ENCODE measurements around the gene NAPSA.
"Not testable (repeated sequence)": the region's sequence is repeated elsewhere in the genome, so short reads cannot be mapped to it uniquely, and the experiment has no call there.

Gene NAPSA

DNA sequence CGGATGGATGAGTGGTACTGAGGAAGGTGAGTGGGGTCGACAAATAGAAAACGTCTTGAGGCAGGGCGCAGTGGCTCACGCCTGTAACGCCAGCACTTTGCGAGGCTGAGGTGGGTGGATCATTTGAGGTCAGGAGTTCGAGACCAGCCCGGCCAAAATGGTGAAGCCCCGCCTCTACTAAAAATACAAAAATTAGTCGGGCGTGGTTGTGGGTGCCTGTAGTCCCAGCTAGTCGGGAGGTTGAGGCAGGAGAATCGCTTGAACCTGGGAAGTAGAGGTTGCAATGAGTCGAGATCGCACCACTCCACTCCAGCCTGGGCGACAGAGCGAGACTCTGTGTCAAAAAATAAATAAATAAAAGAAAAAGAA is 35.5 kb downstream of the NAPSA start:
- DNase-seq: not testable (repeated sequence)

DNA sequence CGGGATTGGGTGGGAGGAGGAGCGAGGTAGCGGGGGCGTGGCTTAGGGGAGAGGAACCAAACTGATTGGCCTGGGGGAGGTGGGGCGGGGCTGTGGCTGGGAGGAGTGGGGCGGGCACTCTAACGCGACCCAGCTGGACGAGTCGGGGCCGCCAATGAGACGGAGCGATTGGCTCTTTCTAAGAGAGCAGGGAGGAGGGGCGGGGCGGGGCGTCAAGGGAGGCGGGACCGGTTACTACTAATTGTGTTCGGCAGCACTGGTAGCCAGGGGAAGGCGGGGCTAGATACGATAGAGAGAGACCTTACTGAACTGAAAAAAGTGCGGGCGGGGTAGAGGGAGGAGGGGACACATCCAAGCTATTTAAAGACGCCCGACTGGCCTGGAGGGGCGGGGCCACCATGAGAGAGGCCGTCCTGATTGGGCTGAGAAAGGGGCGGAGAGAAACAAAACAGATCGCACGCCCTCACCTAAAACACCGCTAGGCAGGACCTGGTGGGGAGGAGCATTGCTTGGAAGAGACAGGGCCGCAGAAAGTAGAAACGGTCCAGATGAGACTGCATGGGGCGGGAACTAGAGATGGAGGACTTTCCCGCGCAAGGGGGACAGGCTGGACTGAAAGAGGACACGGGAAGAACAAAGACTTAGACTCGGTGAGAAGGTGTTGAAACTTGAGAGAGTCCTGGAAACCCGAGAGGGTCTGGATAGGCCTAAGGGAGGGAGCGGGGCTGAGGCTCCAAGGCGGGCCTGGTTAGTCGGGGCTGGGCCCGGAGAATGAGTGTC is 36.1 kb downstream of the NAPSA start, which contains the start of gene KCNC3:
Gene KCNC3, minus strand, starts transcription at position 232 of the 780 bp plus-strand sequence. CDS start 295 bp downstream, outside the sequence.
- DNase-seq: peak; percentile 100

DNA sequence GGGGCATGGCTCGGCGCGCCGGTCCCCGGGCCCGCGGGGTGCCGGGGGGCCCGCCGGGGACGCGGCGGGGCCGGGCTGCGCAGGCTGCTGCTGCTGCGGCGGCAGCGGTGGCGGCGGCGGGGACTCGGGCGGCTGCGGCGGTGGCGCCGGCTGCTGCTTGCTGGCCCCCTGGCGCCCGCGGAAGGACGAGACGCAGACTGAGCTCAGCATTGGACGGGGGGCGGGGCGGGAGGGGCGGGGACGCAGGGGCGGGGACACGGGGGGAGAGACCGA is 36.6 kb downstream of the NAPSA start:
- DNase-seq: no peak

DNA sequence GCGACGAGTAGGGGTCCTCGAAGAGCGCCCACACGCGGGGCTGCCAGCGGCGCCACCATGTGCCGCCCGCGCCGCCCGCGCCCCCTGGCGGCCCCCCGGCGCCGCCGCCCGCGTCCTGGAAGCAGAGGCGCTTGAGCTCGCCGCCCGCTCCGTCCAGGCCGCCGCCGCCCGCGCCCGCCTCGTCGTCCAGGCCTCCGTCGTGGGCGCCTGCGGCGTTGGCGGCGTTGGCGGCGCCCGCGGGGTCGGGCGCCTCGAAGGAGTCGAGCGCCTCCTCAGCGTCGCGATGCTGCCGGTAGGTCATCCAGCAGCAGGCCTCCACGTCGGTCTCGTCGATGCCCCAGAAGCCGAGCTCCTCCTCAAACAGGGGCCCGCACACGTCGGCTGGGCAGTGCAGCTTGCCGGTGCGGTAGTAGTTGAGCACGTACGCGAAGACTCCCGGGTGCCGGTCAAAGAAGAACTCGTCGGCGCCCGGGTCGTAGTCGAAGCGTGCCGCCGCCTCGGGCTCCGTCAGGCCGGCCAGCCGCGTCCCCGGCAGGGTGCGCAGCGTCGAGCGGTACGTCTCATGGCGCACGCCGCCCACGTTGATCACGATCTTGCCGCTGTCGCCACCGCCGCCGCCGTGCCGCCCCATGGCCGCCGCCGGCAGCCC is 37.1 kb downstream of the NAPSA start:
- DNase-seq: peak; percentile 42

DNA sequence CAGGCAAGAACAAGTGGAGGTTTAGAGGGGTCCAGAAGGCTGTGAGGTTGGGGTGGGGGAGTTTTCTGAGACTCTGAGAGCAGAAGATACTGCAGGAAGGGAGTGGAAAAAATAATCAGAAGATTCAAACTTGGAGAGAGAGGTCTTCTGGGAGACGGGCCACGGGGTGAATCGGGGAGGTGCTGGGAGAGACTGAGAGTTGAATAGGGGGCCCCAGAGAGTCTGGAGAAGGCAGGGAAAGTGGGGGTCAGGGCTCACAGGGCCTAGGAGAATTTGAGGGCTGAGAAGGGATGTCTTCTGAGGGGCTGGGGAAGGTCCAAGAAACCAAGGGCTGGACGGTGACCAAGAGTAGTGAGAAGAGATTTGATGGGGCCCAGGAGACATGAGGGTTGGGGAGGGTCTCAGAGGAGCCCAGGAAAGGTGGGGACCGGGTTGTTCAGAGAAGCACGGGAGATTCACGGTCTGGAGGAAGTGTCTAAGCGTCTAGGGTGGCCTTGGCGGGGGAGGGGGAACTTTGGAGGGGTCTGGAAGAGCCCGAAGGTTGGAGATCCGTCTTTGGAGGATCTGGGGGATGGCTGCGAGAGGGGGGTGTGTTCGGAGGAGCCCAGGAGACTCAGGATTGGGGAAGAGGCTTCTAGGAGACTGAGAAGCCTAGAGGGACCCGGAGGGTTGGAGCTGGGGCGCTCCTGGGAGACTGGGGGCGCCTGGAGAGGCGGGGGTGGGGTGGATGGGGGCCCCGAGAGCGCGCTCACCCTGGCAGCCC is 37.8 kb downstream of the NAPSA start:
- no peak for DNase-seq

DNA sequence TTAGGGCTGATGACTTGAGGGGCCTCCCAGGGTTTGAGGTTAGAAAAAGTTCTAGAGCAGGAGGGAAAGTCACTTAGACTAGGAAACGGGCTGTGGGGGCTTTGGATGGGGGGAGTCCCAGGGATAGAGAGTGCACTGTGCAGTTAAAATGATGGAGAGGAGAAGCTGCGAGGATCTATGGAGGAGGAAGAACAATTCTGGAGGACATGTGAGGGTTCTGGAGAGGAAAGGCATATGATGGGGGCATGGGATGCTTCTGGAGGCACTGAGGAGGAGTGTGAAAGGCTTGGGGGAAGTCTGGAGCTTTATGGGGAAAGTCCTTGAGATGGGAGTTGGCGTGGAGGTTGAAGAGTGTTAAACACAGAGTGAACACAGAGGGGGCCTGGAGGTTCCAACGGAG is 38.4 kb downstream of the NAPSA start:
- DNase-seq: no peak

DNA sequence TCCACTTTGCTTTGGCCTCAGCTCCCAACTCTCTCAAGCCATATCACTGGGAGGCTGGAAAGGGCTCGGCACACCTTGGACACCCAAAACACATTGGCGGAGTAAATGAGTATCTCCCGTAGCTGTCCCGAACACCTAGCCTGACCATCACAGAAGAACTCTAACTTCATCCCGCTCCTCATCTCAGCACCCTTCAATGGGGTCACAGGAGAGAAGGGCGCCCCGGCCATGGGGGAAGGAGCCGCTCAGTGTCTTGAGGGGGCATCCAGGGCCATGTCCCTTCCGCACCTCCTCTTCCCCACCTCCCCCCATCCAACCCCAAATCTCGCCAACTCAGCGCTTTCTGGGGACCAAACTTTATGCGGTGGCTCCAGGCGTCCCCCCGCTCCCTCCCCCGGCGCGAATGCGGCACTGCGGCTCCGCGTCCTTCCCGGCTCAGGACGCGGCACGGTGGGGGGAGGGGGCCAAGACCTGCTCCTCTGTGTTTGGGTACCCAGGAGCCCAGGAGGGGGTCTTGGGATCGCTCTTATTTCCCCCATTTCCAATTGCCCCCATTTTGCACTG is 39.3 kb downstream of the NAPSA start:
- no peak for DNase-seq

DNA sequence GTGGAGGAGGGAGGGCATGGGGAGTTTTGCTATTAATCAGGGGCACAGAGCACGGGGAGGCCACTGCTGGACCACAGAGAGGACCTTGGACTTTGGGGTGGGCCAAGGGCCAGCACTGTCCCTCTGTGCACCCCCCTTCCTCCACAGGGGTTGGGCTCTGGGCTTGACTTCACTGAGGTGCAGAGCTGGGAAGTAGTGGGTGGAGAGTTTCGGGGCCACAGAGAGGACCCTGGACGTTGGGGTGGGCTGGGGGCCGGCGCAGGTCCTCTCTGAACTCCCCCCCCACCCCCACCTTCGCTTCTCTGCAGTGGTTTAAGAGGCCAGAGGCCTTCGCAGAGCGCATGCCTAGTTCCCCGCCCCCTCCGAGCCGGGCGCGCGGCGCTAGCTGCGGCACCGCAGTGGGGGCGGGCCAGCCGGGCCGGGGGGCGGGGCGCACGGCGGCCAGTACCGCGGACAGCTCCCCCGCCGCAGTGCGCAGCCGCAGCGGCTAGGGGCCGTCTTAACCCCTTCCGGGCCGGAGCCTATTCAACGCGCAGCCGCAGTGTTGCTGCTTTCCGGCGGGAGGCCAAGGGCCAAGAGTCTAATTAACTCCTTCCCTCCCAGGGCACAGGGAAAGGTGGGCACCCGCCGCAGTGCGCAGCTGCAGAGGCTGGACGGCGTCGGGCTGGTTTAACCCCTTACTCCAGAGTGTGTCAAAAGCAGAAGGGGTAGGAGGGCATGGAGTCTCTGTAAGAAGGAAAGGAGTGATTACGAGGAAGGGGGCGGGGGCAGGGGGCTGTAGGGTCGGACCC is 39.9 kb downstream of the NAPSA start:
- peak; percentile 89 for DNase-seq

DNA sequence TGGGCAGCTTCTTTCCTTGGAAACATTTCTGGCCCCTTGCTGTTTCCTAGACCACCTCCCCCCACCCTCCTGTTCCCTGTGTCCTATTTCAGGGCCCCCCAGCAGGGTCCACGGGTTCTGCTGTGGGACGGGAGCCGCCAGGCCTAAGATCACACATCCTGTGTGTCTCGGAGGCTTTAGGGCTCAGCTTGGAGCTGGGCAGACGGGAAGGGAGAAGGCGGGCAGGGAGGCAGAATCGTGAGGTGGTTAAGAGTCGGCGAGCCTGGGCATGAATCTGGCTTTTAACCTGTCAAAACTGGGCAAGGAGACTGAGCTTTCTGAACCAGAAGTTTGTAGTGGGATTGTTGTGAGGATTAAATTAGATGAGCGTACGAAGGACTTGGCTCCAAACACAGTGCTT is 41.1 kb downstream of the NAPSA start:
- no peak for DNase-seq

DNA sequence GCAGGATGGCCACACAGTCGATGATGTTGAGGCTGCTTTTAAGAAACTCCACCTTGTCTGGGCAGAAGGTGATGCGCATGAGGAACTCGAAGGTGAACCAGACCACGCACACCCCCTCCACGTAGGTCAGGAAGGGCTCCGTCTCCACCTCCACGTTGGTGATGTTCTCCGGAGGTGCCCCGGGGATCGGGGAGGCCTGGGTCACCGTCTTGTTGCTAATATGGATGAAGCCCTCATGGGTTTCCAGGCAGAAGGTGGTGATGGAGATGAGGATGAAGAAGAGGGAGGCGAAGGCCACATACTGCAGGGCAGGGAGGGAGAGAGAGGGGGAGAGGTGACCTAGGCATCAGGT is 41.7 kb downstream of the NAPSA start:
- no peak for DNase-seq

DNA sequence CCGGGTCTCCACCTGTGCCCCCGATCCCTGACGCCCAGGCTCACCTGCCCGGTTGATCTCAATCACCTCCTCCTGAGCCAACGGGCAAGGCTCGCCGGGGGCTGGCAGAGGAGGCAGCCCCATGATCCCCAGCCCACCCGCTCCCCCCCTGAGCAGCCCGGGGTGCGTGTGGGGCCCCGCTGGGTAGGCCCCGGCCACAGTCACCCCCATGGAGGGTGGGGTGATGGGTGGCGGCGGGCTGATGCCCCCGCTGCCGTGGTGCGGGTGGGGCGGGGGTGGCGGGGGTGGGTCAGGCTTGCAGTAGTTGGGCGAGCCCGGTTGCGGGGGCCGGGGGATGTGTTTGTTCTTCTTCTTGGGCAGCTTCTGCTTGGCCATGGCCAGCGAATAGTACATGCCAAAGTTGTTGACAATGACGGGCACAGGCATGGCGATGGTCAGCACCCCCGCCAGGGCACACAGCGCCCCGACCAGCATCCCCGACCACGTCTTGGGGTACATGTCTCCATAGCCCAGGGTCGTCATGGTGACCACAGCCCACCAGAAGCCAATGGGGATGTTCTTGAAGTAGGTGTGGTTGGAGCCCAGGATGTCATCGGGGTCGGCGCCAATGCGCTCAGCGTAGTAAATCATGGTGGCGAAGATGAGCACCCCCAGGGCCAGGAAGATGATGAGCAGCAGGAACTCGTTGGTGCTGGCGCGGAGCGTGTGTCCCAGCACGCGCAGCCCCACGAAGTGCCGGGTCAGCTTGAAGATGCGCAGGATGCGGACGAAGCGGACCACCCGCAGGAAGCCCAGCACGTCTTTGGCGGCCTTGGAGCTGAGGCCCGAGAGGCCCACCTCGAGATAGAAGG is 42.3 kb downstream of the NAPSA start:
- DNase-seq: no peak

DNA sequence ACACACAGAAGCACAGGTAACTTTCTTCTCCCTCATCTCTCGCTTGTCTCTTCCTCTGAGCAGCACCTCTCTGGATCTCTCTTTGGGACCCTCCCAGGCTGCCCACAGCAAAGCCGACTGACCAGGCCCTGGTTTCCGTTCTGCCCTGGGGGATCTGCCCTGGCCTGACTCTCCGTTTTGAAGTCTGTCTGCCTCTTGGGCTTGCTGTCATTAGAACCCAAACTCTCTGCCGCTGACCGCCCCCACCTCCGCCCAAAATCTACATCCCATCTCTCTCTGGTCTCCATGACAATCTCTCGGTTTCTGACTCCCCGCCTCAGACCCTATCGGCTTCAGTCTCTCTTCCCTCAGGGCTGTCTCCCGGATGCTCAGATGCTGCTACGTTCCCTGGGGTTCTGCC is 43.2 kb downstream of the NAPSA start:
- DNase-seq: no peak

DNA sequence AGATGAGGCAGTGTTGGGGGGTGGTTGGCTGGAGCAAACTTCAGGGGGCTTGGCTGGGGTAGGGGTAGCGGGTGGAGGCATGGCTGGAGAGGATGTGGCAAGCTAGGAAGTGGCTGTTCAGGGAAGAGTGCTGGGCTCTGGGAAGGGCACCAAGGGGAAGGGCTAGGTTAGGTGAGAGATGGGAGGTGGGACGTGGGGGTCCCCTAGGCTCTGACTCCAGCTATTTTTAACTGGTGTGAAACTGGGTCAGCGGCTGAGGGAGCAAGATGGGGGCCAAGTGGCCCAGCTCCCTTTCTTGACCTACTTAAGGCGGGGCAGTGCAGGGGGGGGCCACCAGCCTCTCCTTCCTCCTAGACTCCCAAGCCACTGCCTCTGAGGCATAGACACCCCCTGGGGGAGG is 43.6 kb downstream of the NAPSA start:
- DNase-seq: no peak

DNA sequence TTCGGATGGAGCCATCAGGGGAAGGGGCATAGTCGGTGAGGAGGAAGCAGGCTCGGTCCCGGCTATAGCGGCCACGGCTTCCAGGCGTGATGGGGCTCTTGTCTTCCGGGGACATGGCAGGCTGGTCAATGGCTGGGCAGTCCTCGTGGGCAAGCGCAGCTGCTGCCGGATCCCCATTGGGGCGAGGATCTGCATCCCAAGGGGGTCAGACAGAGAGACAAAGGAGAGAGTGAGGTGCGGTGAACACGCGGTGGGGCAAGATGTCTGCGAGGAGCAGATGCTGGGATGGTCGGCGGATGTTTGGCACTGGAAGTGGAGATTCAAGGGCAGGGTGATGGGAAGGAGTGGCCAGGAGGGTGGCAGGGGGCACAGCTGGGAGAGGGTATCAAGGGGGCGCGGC is 44.8 kb downstream of the NAPSA start:
- no peak for DNase-seq

DNA sequence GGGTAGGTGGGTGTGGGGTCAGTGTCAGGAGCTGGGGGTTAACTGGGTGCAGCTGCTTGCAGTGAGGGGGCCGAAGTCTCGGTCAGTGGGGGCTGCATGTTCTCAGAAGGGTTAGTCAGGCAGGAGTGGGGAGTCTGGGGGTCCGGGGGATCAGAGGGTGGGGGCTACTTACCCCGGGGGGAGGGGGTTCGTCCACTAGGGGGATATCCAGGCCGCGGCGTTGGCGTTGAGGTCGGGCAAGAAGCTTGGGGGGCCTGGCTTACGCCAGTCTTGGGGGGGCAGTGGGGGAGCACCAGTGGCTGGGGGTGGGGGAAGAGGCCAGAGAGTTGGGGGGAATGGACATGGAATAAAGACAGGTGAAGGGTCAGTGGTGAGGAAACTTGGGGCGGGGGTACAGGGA is 45.4 kb downstream of the NAPSA start:
- DNase-seq: no peak

DNA sequence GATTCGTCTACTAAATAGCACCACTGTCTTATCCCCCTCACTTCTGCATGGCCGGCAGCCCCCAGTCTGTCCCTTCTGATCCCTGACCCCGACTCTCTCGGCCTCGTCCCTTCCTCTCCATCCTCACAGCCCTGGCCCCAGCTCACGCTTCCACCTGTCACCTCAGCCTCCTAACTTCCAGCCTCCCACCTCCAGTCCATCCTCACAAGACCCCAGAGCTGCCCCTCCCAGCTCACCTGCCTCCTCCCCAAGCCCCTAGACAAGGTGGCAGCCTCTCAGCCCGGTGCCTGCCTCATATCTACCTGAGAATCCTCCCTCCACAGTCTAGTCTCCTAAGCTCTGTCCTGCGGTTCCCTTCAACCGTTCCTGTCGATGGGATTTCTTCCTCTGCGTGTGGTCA is 46.3 kb downstream of the NAPSA start:
- no peak for DNase-seq

DNA sequence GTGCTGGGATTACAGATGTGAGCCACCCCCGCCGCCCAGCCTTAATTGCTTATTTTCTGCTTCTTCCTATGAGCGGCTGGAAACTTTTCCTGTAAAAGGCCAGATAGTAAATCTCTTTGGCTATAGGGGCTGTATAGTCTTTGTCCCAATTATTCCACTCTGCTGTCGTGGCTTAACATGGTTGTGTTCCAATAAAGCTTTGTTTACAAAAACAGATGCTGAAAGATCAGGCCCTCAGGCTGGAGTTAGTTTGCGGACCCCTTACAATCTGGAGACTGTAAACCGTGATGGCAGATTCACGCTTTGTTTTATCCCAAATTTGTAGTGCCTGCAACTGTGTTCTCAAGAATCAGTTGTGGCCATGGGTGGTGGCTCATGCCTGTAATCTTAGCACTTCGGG is 47.0 kb downstream of the NAPSA start:
- DNase-seq: no peak

DNA sequence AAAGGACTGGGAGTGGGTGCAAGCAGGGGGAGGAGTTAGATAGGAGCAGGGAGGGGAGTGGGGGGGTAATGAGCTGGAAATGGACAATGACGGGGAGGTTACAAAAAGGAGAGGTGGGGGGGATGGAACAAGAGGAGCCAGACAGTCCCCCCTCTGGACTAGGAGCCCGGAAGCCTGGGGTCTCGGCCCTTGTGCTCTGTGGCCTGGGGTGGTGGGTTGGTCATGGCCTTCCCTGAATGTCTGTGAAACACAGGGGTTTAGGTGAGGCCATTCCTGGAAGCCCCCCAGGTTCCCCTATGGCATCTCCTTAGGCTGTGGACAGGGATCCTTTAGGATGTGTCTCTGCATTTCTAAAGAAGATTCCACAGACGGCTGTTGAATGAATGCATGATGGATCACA is 48.3 kb downstream of the NAPSA start:
- DNase-seq: no peak

DNA sequence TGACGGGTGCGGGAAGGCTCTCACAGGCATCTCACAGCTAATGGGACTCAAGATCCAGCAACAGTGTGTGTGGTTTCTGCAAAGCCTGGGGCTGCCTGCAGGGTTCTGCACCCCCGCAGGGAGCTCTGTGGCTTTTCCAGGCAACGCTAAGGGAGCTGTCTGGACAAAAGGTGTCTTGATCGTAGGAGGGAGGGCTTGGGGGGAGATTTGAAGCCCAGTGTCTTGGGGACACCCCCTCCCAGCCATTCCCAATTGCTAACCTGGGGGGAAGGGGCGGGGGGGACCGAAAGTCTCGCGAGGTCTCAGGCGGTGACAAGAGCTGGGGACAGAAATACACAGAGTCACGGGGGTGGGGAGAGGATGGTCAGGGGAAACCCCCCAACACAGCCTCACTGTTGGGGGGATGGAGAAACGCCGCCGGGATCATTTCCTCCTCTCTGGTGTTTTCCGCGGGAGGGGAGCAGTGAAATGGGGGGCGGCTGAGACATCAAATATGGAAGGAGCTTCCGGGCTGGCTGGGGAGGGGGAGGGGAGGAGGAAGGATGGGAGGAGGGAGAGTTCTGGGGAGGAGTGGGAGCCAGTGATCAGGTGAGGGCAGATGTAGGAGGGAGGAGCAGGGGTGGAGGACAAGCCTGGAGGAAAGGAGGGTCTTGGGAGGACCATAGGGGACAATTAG is 49.5 kb downstream of the NAPSA start:
- DNase-seq: peak; percentile 33

DNA sequence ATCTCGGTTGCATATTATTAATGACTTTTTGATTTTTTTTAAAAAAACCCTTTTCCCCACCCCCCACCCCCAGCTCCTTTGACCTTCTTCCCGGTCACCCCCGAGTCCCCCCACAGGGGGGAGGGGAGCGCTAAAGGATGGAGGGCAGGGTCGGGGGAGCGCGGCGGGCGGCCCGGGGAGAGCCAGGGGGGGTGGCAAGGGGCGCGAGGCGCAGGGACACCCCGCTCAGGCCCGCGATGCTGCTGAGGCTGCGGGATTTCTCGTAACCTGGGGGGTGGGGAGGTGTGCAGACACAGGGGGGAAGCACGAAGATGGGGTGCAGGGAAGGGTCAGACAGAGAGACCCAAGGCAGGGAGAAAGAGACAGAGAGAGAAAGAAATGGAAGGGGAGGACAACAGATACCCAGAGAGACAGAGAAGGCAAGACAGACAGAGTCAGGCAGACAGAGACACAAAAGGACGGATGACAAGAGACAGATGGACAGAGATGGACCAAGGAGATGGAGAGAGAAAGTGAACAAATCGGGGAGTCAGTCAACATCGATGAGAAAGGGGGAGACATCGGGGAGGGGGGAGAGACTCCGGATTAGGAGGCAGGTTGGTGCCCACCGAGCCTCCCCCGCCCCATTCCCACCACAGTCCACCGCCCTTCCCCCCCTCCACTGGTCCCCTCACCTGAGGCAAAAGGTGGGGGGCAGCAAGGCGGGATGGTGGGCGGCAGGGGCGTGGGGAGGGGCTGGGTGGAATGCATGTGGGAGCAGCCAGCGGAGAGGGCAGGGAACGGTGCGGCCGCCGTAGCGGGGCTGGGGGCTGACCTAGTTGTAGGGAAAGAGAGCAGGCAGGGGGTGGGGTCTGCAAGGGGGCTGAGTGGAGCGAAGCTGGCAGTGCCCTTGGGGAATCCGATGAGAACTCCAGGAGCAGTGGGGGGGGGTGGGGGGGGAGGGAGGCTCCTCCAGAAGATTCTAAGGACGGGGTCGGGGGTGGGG is 50.4 kb downstream of the NAPSA start:
- no peak for DNase-seq
